Retinal pigment epithelial cell (primary cell): ENCODE results near the gene CACNA2D3.

Experiments used
- DNase-seq: peaks from one replicate; pipeline ENCODE4 v3.0.0-alpha.2; 2010; ENCODE audit warnings: low read depth
- H3K4me3 ChIP-seq: 2 replicates; pipeline ENCODE4 v1.5.1; 2011; ENCODE audit warnings: mild to moderate bottlenecking, low read length, control low read depth, moderate library complexity
- TF ChIP-seq, protein P1 (sequence below): conservative IDR thresholded peaks from 2 replicates; pipeline ENCODE4 v1.5.1; 2011; ENCODE audit warnings: low read depth, low read length, control low read depth, inconsistent platforms

CACNA2D3 gene

DNA sequence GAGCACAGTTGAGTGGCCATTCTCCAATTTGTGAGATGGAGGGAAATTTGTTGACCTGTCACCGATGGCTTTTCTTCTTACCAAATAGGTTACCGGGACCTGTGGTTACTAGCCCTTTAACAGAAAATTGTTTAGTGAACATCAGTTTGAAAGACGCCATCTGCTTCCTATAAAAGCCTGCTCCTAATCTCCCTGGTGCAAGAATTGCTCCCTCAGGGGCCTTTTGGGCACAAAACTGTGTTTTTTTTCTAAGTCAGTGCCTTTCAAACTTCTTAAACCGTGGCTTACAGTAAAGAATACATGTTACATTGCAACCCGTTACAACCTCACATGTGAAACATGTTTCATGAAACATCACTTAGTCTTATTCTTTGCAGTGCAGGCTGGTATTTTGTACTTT is 15.0 kb downstream of the CACNA2D3 start:
- TF ChIP-seq, protein P1, sequence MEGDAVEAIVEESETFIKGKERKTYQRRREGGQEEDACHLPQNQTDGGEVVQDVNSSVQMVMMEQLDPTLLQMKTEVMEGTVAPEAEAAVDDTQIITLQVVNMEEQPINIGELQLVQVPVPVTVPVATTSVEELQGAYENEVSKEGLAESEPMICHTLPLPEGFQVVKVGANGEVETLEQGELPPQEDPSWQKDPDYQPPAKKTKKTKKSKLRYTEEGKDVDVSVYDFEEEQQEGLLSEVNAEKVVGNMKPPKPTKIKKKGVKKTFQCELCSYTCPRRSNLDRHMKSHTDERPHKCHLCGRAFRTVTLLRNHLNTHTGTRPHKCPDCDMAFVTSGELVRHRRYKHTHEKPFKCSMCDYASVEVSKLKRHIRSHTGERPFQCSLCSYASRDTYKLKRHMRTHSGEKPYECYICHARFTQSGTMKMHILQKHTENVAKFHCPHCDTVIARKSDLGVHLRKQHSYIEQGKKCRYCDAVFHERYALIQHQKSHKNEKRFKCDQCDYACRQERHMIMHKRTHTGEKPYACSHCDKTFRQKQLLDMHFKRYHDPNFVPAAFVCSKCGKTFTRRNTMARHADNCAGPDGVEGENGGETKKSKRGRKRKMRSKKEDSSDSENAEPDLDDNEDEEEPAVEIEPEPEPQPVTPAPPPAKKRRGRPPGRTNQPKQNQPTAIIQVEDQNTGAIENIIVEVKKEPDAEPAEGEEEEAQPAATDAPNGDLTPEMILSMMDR = no peak
- no peak for DNase-seq
- H3K4me3 ChIP-seq = no peak overlapping the region

GRCh38 chr3:54138937-54139547 is 16.7 kb downstream of the CACNA2D3 start:
- no peak for DNase-seq
- TF ChIP-seq, protein P1 = no peak
- no peak overlapping the region for H3K4me3 ChIP-seq

- TF ChIP-seq, protein P1 = no peak
- H3K4me3 ChIP-seq = no peak overlapping the region
- DNase-seq = no peak
Measured at GRCh38 chr3:54139630-54140029, 17.3 kb downstream of the CACNA2D3 start.

DNA sequence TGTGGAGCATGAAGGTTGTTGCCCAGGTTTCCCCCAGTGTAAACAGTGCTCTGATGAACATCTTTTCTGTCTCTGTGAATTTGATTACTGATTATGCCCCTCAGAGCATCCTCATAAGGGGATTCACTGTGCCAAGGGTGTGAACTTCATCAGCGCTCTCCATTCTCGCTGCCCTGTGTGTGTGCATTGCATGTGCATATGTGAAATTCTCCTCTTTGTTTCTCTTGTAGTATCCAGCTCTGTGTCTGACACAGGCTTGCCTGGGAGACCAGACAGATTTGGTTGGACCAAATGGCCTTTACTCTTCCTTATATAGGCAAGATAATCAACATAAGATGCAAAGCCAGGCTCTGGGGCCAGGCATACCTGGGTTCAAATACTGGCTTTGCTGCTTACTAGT is 21.9 kb downstream of the CACNA2D3 start:
- DNase-seq = no peak
- no peak overlapping the region for H3K4me3 ChIP-seq
- TF ChIP-seq, protein P1 = no peak

GRCh38 chr3:54146506-54147239 is 24.3 kb downstream of the CACNA2D3 start:
- TF ChIP-seq, protein P1 = peak; percentile 40
- no peak for DNase-seq
- no peak overlapping the region for H3K4me3 ChIP-seq

GRCh38 chr3:54150864-54151467 is 28.6 kb downstream of the CACNA2D3 start:
- TF ChIP-seq, protein P1 = no peak
- DNase-seq = no peak
- no peak overlapping the region for H3K4me3 ChIP-seq
